Measurements from ENCODE around the gene CCDC27.

The CCDC27 gene

DNA sequence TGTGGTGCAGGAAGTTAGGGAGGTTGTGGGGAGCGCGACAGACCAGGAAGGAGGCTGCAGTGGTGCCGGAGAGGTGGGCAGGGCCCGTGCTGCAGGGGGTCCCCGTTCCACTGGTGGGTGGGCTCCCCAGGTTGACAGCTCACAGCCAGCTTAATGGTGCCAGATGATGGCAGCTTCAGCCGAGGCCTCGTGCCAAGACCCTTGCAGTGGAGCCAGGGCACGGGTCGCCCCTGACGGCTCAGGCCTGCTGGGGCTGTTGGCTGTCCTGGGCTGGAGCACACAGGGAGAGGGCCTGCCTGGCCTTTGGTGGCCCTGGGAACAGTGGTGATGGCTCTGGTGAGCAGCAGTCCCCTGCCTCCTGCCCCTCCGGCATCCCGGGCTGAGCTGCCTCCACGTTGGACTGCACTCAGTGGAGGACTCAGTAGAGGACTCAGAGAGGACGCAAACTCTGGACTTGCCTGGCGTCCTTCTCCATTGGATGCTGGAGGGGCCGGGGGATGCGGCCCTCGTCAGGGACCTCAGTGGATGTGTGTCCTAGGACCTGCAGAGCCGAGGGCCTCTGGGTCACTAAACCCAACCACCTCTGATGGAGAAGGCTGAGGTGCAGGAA, 46.8 kb upstream of the CCDC27 start:
- DNase-seq (ENCODE audit: low spot score) (no peak), ATAC-seq (ENCODE audit: low read depth) (no peak)
- Histone ChIP-seq H3K9me3 (ENCODE audit: severe bottlenecking) (no peaks in the 10 kb centered on the region), H3K27ac (ENCODE audit: poor library complexity, severe bottlenecking) (no peak overlapping the region), H3K4me3 (ENCODE audit: severe bottlenecking) (no peak overlapping the region), H3K27me3 (ENCODE audit: insufficient read depth, poor library complexity, severe bottlenecking) (no peaks in the 10 kb centered on the region), H3K36me3 (ENCODE audit: low read depth) (no peaks in the 10 kb centered on the region), H3K4me1 (ENCODE audit: insufficient read depth, poor library complexity, severe bottlenecking) (peaks cover 23% of the 10 kb centered on the region)
- TF ChIP-seq, protein P1, sequence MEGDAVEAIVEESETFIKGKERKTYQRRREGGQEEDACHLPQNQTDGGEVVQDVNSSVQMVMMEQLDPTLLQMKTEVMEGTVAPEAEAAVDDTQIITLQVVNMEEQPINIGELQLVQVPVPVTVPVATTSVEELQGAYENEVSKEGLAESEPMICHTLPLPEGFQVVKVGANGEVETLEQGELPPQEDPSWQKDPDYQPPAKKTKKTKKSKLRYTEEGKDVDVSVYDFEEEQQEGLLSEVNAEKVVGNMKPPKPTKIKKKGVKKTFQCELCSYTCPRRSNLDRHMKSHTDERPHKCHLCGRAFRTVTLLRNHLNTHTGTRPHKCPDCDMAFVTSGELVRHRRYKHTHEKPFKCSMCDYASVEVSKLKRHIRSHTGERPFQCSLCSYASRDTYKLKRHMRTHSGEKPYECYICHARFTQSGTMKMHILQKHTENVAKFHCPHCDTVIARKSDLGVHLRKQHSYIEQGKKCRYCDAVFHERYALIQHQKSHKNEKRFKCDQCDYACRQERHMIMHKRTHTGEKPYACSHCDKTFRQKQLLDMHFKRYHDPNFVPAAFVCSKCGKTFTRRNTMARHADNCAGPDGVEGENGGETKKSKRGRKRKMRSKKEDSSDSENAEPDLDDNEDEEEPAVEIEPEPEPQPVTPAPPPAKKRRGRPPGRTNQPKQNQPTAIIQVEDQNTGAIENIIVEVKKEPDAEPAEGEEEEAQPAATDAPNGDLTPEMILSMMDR (IDR thresholded peaks at IDR 0.05; ENCODE audit: poor library complexity, severe bottlenecking), result no peak

- no peaks in the 10 kb centered on the region for H3K36me3 ChIP-seq (ENCODE audit: low read depth)
- no peak overlapping the region for H3K4me3 ChIP-seq (ENCODE audit: severe bottlenecking)
- TF ChIP-seq, protein P1 (IDR thresholded peaks at IDR 0.05; ENCODE audit: poor library complexity, severe bottlenecking), result no peak
- ATAC-seq (ENCODE audit: low read depth), result no peak
- H3K27ac ChIP-seq (ENCODE audit: poor library complexity, severe bottlenecking), result no peak overlapping the region
- peaks cover 30% of the 10 kb centered on the region for H3K4me1 ChIP-seq (ENCODE audit: insufficient read depth, poor library complexity, severe bottlenecking)
- no peaks in the 10 kb centered on the region for H3K27me3 ChIP-seq (ENCODE audit: insufficient read depth, poor library complexity, severe bottlenecking)
- H3K9me3 ChIP-seq (ENCODE audit: severe bottlenecking), result no peaks in the 10 kb centered on the region
- no peak for DNase-seq (ENCODE audit: low spot score)
Measured at GRCh38 chr1:3706651-3707297, 45.5 kb upstream of the CCDC27 start.

GRCh38 chr1:3707298-3707938, 44.8 kb upstream of the CCDC27 start:
- Histone ChIP-seq H3K4me3 (ENCODE audit: severe bottlenecking) (peak overlapping the region; percentile 21), H3K4me1 (ENCODE audit: insufficient read depth, poor library complexity, severe bottlenecking) (peaks cover 34% of the 10 kb centered on the region), H3K36me3 (ENCODE audit: low read depth) (no peaks in the 10 kb centered on the region), H3K27me3 (ENCODE audit: insufficient read depth, poor library complexity, severe bottlenecking) (no peaks in the 10 kb centered on the region), H3K27ac (ENCODE audit: poor library complexity, severe bottlenecking) (no peak overlapping the region), H3K9me3 (ENCODE audit: severe bottlenecking) (no peaks in the 10 kb centered on the region)
- TF ChIP-seq, protein P1 (IDR thresholded peaks at IDR 0.05; ENCODE audit: poor library complexity, severe bottlenecking), result no peak
- peak; percentile 45 for ATAC-seq (ENCODE audit: low read depth)
- no peak for DNase-seq (ENCODE audit: low spot score)

DNA sequence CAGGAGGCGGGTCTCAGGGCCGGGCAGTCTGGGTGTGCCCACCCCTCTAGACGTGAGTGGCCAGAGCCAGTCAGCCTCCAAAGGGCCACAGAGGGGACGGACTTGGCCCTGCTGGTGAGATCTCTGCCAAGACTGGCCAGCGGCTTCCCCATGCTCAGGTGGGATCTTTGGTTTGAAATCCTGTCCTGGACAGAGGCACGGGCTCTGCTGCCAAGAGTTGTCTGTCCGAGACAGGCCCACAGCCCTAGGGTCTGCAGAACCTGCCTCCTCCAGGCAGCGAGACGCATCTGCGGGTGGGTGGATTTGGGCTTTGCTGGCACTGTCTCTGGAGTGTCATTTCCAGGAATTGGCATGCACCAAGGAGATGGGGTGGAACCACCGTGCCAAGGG, 44.3 kb upstream of the CCDC27 start:
- ATAC-seq (ENCODE audit: low read depth), result no peak
- no peaks in the 10 kb centered on the region for H3K9me3 ChIP-seq (ENCODE audit: severe bottlenecking)
- TF ChIP-seq, protein P1 (IDR thresholded peaks at IDR 0.05; ENCODE audit: poor library complexity, severe bottlenecking), result no peak
- no peaks in the 10 kb centered on the region for H3K36me3 ChIP-seq (ENCODE audit: low read depth)
- H3K27ac ChIP-seq (ENCODE audit: poor library complexity, severe bottlenecking), result no peak overlapping the region
- H3K27me3 ChIP-seq (ENCODE audit: insufficient read depth, poor library complexity, severe bottlenecking), result no peaks in the 10 kb centered on the region
- peaks cover 33% of the 10 kb centered on the region for H3K4me1 ChIP-seq (ENCODE audit: insufficient read depth, poor library complexity, severe bottlenecking)
- no peak for DNase-seq (ENCODE audit: low spot score)
- peak overlapping the region; percentile 21 for H3K4me3 ChIP-seq (ENCODE audit: severe bottlenecking)

- no peaks in the 10 kb centered on the region for H3K36me3 ChIP-seq (ENCODE audit: low read depth)
- no peaks in the 10 kb centered on the region for H3K9me3 ChIP-seq (ENCODE audit: severe bottlenecking)
- no peaks in the 10 kb centered on the region for H3K27me3 ChIP-seq (ENCODE audit: insufficient read depth, poor library complexity, severe bottlenecking)
- DNase-seq (ENCODE audit: low spot score), result no peak
- H3K4me1 ChIP-seq (ENCODE audit: insufficient read depth, poor library complexity, severe bottlenecking), result peaks cover 24% of the 10 kb centered on the region
- no peak overlapping the region for H3K4me3 ChIP-seq (ENCODE audit: severe bottlenecking)
- ATAC-seq (ENCODE audit: low read depth), result no peak
- H3K27ac ChIP-seq (ENCODE audit: poor library complexity, severe bottlenecking), result no peak overlapping the region
- TF ChIP-seq, protein P1 (IDR thresholded peaks at IDR 0.05; ENCODE audit: poor library complexity, severe bottlenecking), result no peak
Measured at GRCh38 chr1:3708791-3709190, 43.5 kb upstream of the CCDC27 start.
